ENCODE data around the gene TMEM269.

- TF ChIP-seq CTCF (optimal IDR thresholded peaks at IDR 0.05 in 1 of 3, IDR thresholded peaks at IDR 0.05 in 1 of 3, conservative IDR thresholded peaks at IDR 0.05 in 1 of 3; ENCODE audit: extremely low read depth in 1 of 3, insufficient read depth in 2 of 3, low read length in 3 of 3): no peak
- TF ChIP-seq EZH2 (IDR thresholded peaks at IDR 0.05; ENCODE audit: low read length): no peak
Observed at GRCh38 chr1:42742617-42743316, 42.0 kb upstream of the TMEM269 start.
